HG02981 (cell line): ENCODE data around the gene SOHLH1.

Source experiments
- ATAC-seq: cut with Tn5 transposase; IDR thresholded peaks from one replicate; pipeline ENCODE4 v1.9.1; 2021; ENCODE audit warnings: mild to moderate bottlenecking, moderate library complexity; ENCODE audit not compliant: unreplicated experiment

The SOHLH1 gene

GRCh38 chr9:135704483-135704882, 5.2 kb upstream of the SOHLH1 start:
- ATAC-seq: no peak

- no peak for ATAC-seq
Observed at GRCh38 chr9:135703726-135704125, 4.4 kb upstream of the SOHLH1 start.

GRCh38 chr9:135701959-135702721, 2.9 kb upstream of the SOHLH1 start, which contains the start of gene KCNT1:
Gene KCNT1 (plus strand): TSS chr9:135702185. CDS start chr9:135702259, 74 bp downstream.
- ATAC-seq: no peak

GRCh38 chr9:135701067-135701958, 2.0 kb upstream of the SOHLH1 start:
- no peak for ATAC-seq

GRCh38 chr9:135700525-135700924, 1.2 kb upstream of the SOHLH1 start:
- no peak for ATAC-seq

- no peak for ATAC-seq
Observed at GRCh38 chr9:135698767-135699166, 514 bp downstream of the SOHLH1 start.

- ATAC-seq: no peak
Observed at GRCh38 chr9:135698236-135698635, 1.0 kb downstream of the SOHLH1 start.

GRCh38 chr9:135697226-135697625, 2.1 kb downstream of the SOHLH1 start:
- ATAC-seq: no peak

GRCh38 chr9:135696446-135696845, 2.8 kb downstream of the SOHLH1 start:
- ATAC-seq: no peak

- no peak for ATAC-seq
Observed at GRCh38 chr9:135695642-135696041, 3.6 kb downstream of the SOHLH1 start.

- no peak for ATAC-seq
Observed at GRCh38 chr9:135695036-135695435, 4.2 kb downstream of the SOHLH1 start.

GRCh38 chr9:135694414-135694813, 4.9 kb downstream of the SOHLH1 start:
- no peak for ATAC-seq

- no peak for ATAC-seq
Observed at GRCh38 chr9:135693771-135694170, 5.5 kb downstream of the SOHLH1 start.

- ATAC-seq: no peak
Observed at GRCh38 chr9:135693265-135693664, 6.0 kb downstream of the SOHLH1 start.

- ATAC-seq: no peak
Observed at GRCh38 chr9:135692410-135692809, 6.9 kb downstream of the SOHLH1 start.

GRCh38 chr9:135690836-135691570, 8.3 kb downstream of the SOHLH1 start:
- ATAC-seq: no peak

- no peak for ATAC-seq
Observed at GRCh38 chr9:135689011-135689410, 10.3 kb downstream of the SOHLH1 start.

GRCh38 chr9:135687216-135687615, 12.1 kb downstream of the SOHLH1 start:
- ATAC-seq: no peak

- ATAC-seq: no peak
Observed at GRCh38 chr9:135684691-135685090, 14.6 kb downstream of the SOHLH1 start.

GRCh38 chr9:135683401-135684034, 15.8 kb downstream of the SOHLH1 start:
- no peak for ATAC-seq

GRCh38 chr9:135681161-135681560, 18.1 kb downstream of the SOHLH1 start:
- ATAC-seq: no peak
